ENCODE measurements around the gene VTA1. TPM values are rescaled to one million over a fixed set of nuclear protein-coding genes. Genes with fewer than 3 reads are reported as not detected.

Gene VTA1
- total and polyA plus RNA-seq, 4 donors: 20.1 to 29.9 (median 25.7) TPM

DNA sequence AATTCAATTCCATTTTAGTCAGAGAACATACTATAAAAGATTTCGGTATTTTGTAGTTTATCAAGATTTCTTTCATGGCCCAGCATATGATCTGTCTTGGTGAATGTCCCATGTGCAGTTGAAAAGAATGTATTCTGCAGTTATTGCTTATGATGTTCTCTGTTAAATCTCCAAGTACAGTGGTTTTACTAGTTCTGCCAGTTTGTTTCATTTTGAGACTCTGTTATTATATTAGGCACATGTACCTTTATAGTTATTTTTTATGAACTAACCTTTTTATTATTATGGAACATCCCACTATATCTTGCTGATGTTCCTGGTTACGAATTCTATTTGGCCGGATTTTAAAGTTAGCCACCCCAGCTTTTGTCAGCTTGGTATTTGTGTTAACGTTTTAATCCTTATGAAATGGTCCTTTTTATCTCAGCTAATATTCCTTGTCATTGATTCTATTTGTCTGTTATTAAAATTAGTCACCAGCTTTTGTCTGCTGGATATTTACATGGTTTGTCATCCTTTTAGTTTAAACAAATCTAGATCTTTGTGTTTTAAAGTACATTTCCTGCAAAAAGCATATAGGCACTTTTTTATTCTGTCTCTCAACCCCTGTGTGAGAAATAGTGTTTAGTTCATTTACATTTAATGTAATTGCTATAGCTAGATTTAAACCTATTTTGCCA lies 48.9 kb downstream of the VTA1 start:
- no peaks in the 10 kb centered on the region for H3K27me3 ChIP-seq (ENCODE audit: control insufficient read depth in 1 of 2, insufficient read depth in 2 of 2, low read length in 1 of 2)
- H3K27ac ChIP-seq (ENCODE audit: low read depth in 1 of 2, low read length in 2 of 2): no peak overlapping the region
- peaks cover 0 to 3% of the 10 kb centered on the region in 2 donors for H3K36me3 ChIP-seq (ENCODE audit: control insufficient read depth in 1 of 2, insufficient read depth in 2 of 2, low read length in 1 of 2)
- H3K9me3 ChIP-seq (ENCODE audit: control insufficient read depth, low read length): no peaks in the 10 kb centered on the region
- DNase-seq: no peak
- H3K4me3 ChIP-seq (ENCODE audit: low read length in 2 of 2): no peak overlapping the region
- 89 to 92% methylated on average over 4 of the region's 4 CpGs for WGBS, 2 donors
- intact Hi-C loops (cut with DNase I): no loop called here
- no peak for ATAC-seq (ENCODE audit: low FRiP score)
- H3K4me1 ChIP-seq (ENCODE audit: control insufficient read depth in 1 of 2, insufficient read depth in 2 of 2, low read length in 2 of 2): no peaks in the 10 kb centered on the region

GRCh38 chr6:142200846-142201628 lies 54.0 kb downstream of the VTA1 start:
- no peaks in the 10 kb centered on the region for H3K9me3 ChIP-seq (ENCODE audit: control insufficient read depth, low read length)
- intact Hi-C loops (cut with DNase I): no loop called here
- DNase-seq (no peak), ATAC-seq (ENCODE audit: low FRiP score) (no peak)
- peaks cover 1 to 3% of the 10 kb centered on the region in 2 donors for H3K36me3 ChIP-seq (ENCODE audit: control insufficient read depth in 1 of 2, insufficient read depth in 2 of 2, low read length in 1 of 2)
- H3K27ac ChIP-seq (ENCODE audit: low read depth in 1 of 2, low read length in 2 of 2): no peak overlapping the region
- no peaks in the 10 kb centered on the region for H3K4me1 ChIP-seq (ENCODE audit: control insufficient read depth in 1 of 2, insufficient read depth in 2 of 2, low read length in 2 of 2)
- H3K27me3 ChIP-seq (ENCODE audit: control insufficient read depth in 1 of 2, insufficient read depth in 2 of 2, low read length in 1 of 2): no peaks in the 10 kb centered on the region
- WGBS, 2 donors: 44 to 56% methylated on average over 3 of the region's 3 CpGs
- no peak overlapping the region for H3K4me3 ChIP-seq (ENCODE audit: low read length in 2 of 2)

DNA sequence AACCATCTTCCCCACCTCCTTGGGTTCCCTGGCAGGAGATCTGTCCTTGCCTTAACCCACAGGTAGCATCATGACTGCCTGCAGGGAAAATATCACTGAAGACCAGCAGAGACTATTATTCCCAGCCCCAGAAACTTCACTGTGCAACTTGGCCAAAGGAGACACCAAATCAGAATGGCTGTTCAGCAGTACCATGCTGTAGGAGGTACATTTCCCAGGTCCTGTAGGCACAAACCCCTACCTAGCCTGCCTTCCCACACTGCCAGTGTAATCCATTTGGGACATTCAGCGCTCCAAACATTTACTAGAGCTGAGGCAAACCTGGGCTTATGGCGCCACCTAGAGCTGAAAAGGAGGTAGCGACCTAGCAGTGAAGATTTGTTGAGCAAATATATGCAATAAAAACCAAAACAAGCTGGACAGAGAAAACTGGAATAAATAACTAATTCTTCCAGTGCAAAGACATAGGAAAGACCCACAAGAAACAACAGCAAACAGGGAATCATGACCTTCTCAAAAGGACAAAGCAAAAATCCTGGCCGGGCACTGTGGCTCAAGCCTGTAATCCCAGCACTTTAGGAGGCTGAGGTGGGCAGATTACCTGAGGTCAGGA lies 60.3 kb downstream of the VTA1 start:
- H3K36me3 ChIP-seq (ENCODE audit: control insufficient read depth in 1 of 2, insufficient read depth in 2 of 2, low read length in 1 of 2): peaks cover 0 to 3% of the 10 kb centered on the region in 2 donors
- 52 to 56% methylated on average over 4 of the region's 4 CpGs for WGBS, 2 donors
- ATAC-seq (ENCODE audit: low FRiP score): peak; percentile 77

DNA sequence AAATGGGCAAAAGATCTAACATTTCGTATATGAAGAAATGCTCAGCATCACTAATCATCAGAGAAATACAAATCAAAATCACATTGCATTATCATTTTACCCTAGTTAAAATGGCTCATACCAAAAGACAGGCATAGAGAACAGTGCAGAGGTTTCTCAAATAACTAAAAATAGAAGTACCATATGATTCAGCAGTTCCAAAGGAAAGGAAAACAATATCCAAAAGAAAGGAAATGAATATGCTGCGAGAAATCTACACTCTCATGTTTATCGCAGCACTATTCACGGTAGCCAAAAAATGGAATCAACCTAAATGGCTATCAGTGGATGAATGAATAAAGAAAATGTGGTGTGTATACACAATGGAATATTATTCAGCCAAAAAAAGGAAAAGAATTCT lies 63.5 kb downstream of the VTA1 start:
- intact Hi-C loops (cut with DNase I): no loop called here
- peaks cover 0 to 3% of the 10 kb centered on the region in 2 donors for H3K36me3 ChIP-seq (ENCODE audit: control insufficient read depth in 1 of 2, insufficient read depth in 2 of 2, low read length in 1 of 2)
- no peak overlapping the region for H3K27ac ChIP-seq (ENCODE audit: low read depth in 1 of 2, low read length in 2 of 2)
- 72 to 76% methylated on average over 4 of the region's 4 CpGs for WGBS, 2 donors
- no peaks in the 10 kb centered on the region for H3K9me3 ChIP-seq (ENCODE audit: control insufficient read depth, low read length)
- H3K4me3 ChIP-seq (ENCODE audit: low read length in 2 of 2): no peak overlapping the region
- H3K4me1 ChIP-seq (ENCODE audit: control insufficient read depth in 1 of 2, insufficient read depth in 2 of 2, low read length in 2 of 2): peaks cover 0 to 4% of the 10 kb centered on the region in 2 donors
- DNase-seq (no peak), ATAC-seq (ENCODE audit: low FRiP score) (no peak)
- H3K27me3 ChIP-seq (ENCODE audit: control insufficient read depth in 1 of 2, insufficient read depth in 2 of 2, low read length in 1 of 2): no peaks in the 10 kb centered on the region

More for the DNA sequence above, 60.3 kb downstream of the VTA1 start:
- H3K9me3 ChIP-seq (ENCODE audit: control insufficient read depth, low read length): no peaks in the 10 kb centered on the region
- intact Hi-C loops (cut with DNase I): loop anchor here (5.0 kb wide), 1 partner anchor 60 kb away; the partner anchor contains the start of genes NMBR (in 2 of the 2) and VTA1 (in 2 of the 2)
- H3K27me3 ChIP-seq (ENCODE audit: control insufficient read depth in 1 of 2, insufficient read depth in 2 of 2, low read length in 1 of 2): no peaks in the 10 kb centered on the region
- no peak overlapping the region for H3K27ac ChIP-seq (ENCODE audit: low read depth in 1 of 2, low read length in 2 of 2)
- peak; percentile 50 to 55 for DNase-seq
- H3K4me1 ChIP-seq (ENCODE audit: control insufficient read depth in 1 of 2, insufficient read depth in 2 of 2, low read length in 2 of 2): peaks cover 0 to 4% of the 10 kb centered on the region in 2 donors
- H3K4me3 ChIP-seq (ENCODE audit: low read length in 2 of 2): no peak overlapping the region

DNA sequence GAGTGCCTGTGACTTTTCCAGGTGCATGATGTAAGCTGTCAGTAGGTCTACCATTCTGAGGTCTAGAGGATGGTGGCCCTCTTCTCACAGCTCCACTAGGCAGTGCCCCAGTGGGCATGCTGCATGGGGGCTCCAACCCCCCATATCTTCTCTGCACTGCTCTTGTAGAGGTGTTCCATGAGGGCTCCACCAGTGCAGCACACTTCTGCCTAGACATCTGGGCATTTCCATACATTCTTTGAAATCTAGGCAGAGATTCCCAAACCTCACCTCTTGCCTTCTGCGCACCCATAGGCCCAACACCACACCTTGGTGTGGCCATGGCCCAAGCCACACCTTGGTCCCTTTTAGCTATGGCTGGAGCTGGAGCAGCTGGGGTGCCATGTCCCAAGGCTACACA lies 66.3 kb downstream of the VTA1 start:
- intact Hi-C loops (cut with DNase I): no loop called here
- 100% methylated on average over 1 of the region's 1 CpG for WGBS, 2 donors
- no peak for ATAC-seq (ENCODE audit: low FRiP score)
- DNase-seq: no peak
- peaks cover 0 to 2% of the 10 kb centered on the region in 2 donors for H3K36me3 ChIP-seq (ENCODE audit: control insufficient read depth in 1 of 2, insufficient read depth in 2 of 2, low read length in 1 of 2)
- no peaks in the 10 kb centered on the region for H3K9me3 ChIP-seq (ENCODE audit: control insufficient read depth, low read length)
- H3K27ac ChIP-seq (ENCODE audit: low read depth in 1 of 2, low read length in 2 of 2): no peak overlapping the region
- H3K4me1 ChIP-seq (ENCODE audit: control insufficient read depth in 1 of 2, insufficient read depth in 2 of 2, low read length in 2 of 2): peaks cover 0 to 4% of the 10 kb centered on the region in 2 donors
- no peaks in the 10 kb centered on the region for H3K27me3 ChIP-seq (ENCODE audit: control insufficient read depth in 1 of 2, insufficient read depth in 2 of 2, low read length in 1 of 2)
- H3K4me3 ChIP-seq (ENCODE audit: low read length in 2 of 2): no peak overlapping the region

DNA sequence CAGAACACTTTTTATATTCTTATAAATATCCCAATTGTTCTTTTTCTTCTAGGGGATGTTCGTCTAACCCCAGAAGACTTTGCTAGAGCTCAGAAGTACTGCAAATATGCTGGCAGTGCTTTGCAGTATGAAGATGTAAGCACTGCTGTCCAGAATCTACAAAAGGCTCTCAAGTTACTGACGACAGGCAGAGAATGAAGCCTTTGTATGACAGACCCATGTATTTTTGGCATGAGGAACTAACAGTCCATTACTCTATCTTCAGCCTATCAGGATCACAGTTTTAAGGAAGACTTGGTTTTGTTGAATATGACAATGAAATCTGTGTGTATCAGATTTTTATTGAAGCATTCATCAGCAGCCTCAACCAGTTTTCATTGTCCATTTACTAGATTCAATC lies 71.4 kb downstream of the VTA1 start:
- no peak for DNase-seq
- H3K4me3 ChIP-seq (ENCODE audit: low read length in 2 of 2): no peak overlapping the region
- no peaks in the 10 kb centered on the region for H3K9me3 ChIP-seq (ENCODE audit: control insufficient read depth, low read length)
- ATAC-seq (ENCODE audit: low FRiP score): no peak
- intact Hi-C loops (cut with DNase I): no loop called here
- WGBS, 2 donors: 49 to 53% methylated on average over 2 of the region's 2 CpGs
- no peak overlapping the region for H3K27ac ChIP-seq (ENCODE audit: low read depth in 1 of 2, low read length in 2 of 2)
- no peaks in the 10 kb centered on the region for H3K27me3 ChIP-seq (ENCODE audit: control insufficient read depth in 1 of 2, insufficient read depth in 2 of 2, low read length in 1 of 2)
- H3K36me3 ChIP-seq (ENCODE audit: control insufficient read depth in 1 of 2, insufficient read depth in 2 of 2, low read length in 1 of 2): no peaks in the 10 kb centered on the region
- H3K4me1 ChIP-seq (ENCODE audit: control insufficient read depth in 1 of 2, insufficient read depth in 2 of 2, low read length in 2 of 2): no peaks in the 10 kb centered on the region

DNA sequence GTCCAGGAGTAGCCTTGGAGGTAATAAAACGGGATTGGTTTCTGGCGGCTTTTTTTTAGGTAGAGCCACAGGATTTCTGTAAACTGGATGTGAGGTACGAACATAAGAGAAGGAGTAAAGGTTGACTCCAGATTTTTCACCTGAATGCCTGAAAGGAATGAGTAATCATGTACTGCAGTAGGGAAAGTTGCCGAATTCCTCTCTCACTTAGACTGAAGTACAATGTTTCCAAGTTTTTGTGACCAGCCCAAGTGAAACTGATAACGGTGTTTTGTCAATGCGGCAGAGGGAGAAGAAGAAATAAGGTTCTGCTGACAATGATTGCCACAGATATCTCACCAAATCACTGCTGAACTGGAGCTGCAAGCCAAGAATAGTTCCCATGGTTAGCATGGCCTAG lies 75.0 kb downstream of the VTA1 start:
- intact Hi-C loops (cut with DNase I): no loop called here

DNA sequence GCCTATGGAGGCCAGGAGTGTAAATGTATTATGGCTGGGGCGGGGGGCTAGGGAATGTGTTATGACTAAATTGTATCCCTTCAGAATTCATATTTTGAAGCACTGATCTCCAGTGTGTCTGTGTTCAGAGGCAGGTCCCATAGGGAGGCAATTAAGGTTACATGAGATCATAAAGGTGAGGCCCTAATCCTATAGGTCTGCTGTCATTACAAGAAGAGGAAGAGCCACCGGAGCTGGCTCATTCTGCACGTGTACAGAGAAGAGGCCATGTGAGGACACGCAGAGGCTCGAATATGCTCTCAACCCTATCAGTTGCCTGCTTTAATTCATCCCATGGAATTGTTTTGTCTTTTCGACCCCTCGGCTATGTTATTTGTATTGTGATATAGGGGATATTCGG lies 76.9 kb downstream of the VTA1 start:
- 84% methylated on average over 8 of the region's 8 CpGs for WGBS, 2 donors
- ATAC-seq (ENCODE audit: low FRiP score): no peak
- H3K27ac ChIP-seq (ENCODE audit: low read depth in 1 of 2, low read length in 2 of 2): no peak overlapping the region
- DNase-seq: no peak
- no peaks in the 10 kb centered on the region for H3K27me3 ChIP-seq (ENCODE audit: control insufficient read depth in 1 of 2, insufficient read depth in 2 of 2, low read length in 1 of 2)
- no peaks in the 10 kb centered on the region for H3K9me3 ChIP-seq (ENCODE audit: control insufficient read depth, low read length)
- no peak overlapping the region for H3K4me3 ChIP-seq (ENCODE audit: low read length in 2 of 2)
- H3K36me3 ChIP-seq (ENCODE audit: control insufficient read depth in 1 of 2, insufficient read depth in 2 of 2, low read length in 1 of 2): no peaks in the 10 kb centered on the region
- no peaks in the 10 kb centered on the region for H3K4me1 ChIP-seq (ENCODE audit: control insufficient read depth in 1 of 2, insufficient read depth in 2 of 2, low read length in 2 of 2)
- intact Hi-C loops (cut with DNase I): no loop called here

More for the DNA sequence above, 75.0 kb downstream of the VTA1 start:
- no peak overlapping the region for H3K4me3 ChIP-seq (ENCODE audit: low read length in 2 of 2)
- H3K36me3 ChIP-seq (ENCODE audit: control insufficient read depth in 1 of 2, insufficient read depth in 2 of 2, low read length in 1 of 2): no peaks in the 10 kb centered on the region
- H3K9me3 ChIP-seq (ENCODE audit: control insufficient read depth, low read length): no peaks in the 10 kb centered on the region
- H3K27ac ChIP-seq (ENCODE audit: low read depth in 1 of 2, low read length in 2 of 2): no peak overlapping the region
- WGBS, 2 donors: 78 to 83% methylated on average over 6 of the region's 6 CpGs
- H3K4me1 ChIP-seq (ENCODE audit: control insufficient read depth in 1 of 2, insufficient read depth in 2 of 2, low read length in 2 of 2): no peaks in the 10 kb centered on the region
- DNase-seq (no peak), ATAC-seq (ENCODE audit: low FRiP score) (no peak)
- H3K27me3 ChIP-seq (ENCODE audit: control insufficient read depth in 1 of 2, insufficient read depth in 2 of 2, low read length in 1 of 2): no peaks in the 10 kb centered on the region

Data from aorta (tissue), 5 donors.